SK-N-SH (cell line): Measurements from ENCODE around the gene ARFRP1. TPM values are rescaled to one million over a fixed set of nuclear protein-coding genes. Genes with fewer than 3 reads are reported as not detected.
A peak's percentile ranks its signal among the peaks of the same experiment; 100 is the strongest.

Source experiments
- CTCF ChIA-PET: fragments of 300-600, 350-600 bp; formaldehyde crosslinking; extraction: SDS; loops from one replicate; lab custom pipeline; 2021; lab: Yijun Ruan, JAX
- POLR2A ChIA-PET: fragments of 350-600 bp; sonication (Branson Sonifier 250); formaldehyde crosslinking; extraction: SDS; loops from one replicate; lab custom pipeline; 2020; ENCODE audit warnings: antibody characterized with exemption, inconsistent platforms; lab: Yijun Ruan, JAX
- DNase-seq: peaks from one replicate; pipeline ENCODE4 v3.0.0; 2012
- H2AFZ ChIP-seq: fragments of 200-600 bp; sonication (generic); 2 replicates; pipeline ENCODE4 v1.8.1; 2016; ENCODE audit warnings: antibody characterized with exemption, mild to moderate bottlenecking, low read depth
- H3F3A ChIP-seq: fragments of 200-600 bp; sonication (generic); replicated peaks from 2 replicates; pipeline ENCODE3; 2016; ENCODE audit warnings: antibody characterized with exemption, mild to moderate bottlenecking; ENCODE audit not compliant: insufficient read depth
- H3K27ac ChIP-seq, 2 experiments: fragments of 200-500 bp in 1 of 2; fragments of 200-600 bp in 1 of 2; sonication (Bioruptor generic) in 1 of 2; sonication (generic), shearing (Covaris generic) in 1 of 2; 2 replicates each; pipeline versions ENCODE4 v1.5.1 to v1.6.1; 2014 to 2016; ENCODE audit warnings: low read depth in 2 of 2, inconsistent platforms in 1 of 2, low read length in 1 of 2, mild to moderate bottlenecking in 1 of 2, mixed read lengths in 1 of 2
- H3K27me3 ChIP-seq: fragments of 200-600 bp; sonication (generic), shearing (Covaris generic); 2 replicates; pipeline ENCODE4 v1.6.1; 2016; ENCODE audit warnings: mixed run types; ENCODE audit not compliant: insufficient read depth
- H3K36me3 ChIP-seq, 2 experiments: fragments of 200-500 bp in 1 of 2; fragments of 200-600 bp in 1 of 2; sonication (Bioruptor generic) in 1 of 2; sonication (generic) in 1 of 2; replicated peaks in 1 of 2; 2 replicates each; pipeline versions ENCODE3 to v1.5.1; 2014 to 2016; ENCODE audit warnings: low read length in 1 of 2, mild to moderate bottlenecking in 1 of 2; ENCODE audit not compliant: insufficient read depth in 2 of 2, control insufficient read depth in 1 of 2
- H3K4me1 ChIP-seq, 2 experiments: fragments of 200-500 bp in 1 of 2; fragments of 200-600 bp in 1 of 2; sonication (Bioruptor generic) in 1 of 2; sonication (generic), shearing (Covaris generic) in 1 of 2; 2 replicates each; pipeline versions ENCODE4 v1.5.1 to v1.6.1; 2014 to 2016; ENCODE audit warnings: low read depth in 1 of 2, low read length in 1 of 2, mixed run types in 1 of 2; ENCODE audit not compliant: insufficient read depth in 2 of 2, control insufficient read depth in 1 of 2
- H3K4me2 ChIP-seq: fragments of 200-600 bp; sonication (generic), shearing (Covaris generic); 2 replicates; pipeline ENCODE4 v1.6.1; 2017; ENCODE audit warnings: mixed run types
- H3K4me3 ChIP-seq, 2 experiments: fragments of 200-500 bp in 1 of 2; fragments of 200-600 bp in 1 of 2; sonication (Bioruptor generic) in 1 of 2; sonication (generic), shearing (Covaris generic) in 1 of 2; 2 replicates each; pipeline versions ENCODE4 v1.5.1 to v1.8.1; 2014 to 2016; ENCODE audit warnings: low read depth in 2 of 2, inconsistent platforms in 1 of 2, low read length in 1 of 2, mild to moderate bottlenecking in 1 of 2, mixed read lengths in 1 of 2, moderate library complexity in 1 of 2
- H3K79me2 ChIP-seq: fragments of 200-600 bp; sonication (generic); 2 replicates; pipeline ENCODE4 v1.8.1; 2017; ENCODE audit warnings: mild to moderate bottlenecking; ENCODE audit not compliant: insufficient read depth
- H3K9ac ChIP-seq: fragments of 200-600 bp; sonication (generic); 2 replicates; pipeline ENCODE4 v1.6.1; 2017; ENCODE audit warnings: mixed run types
- H3K9me2 ChIP-seq: fragments of 200-600 bp; sonication (generic); 2 replicates; pipeline ENCODE4 v1.6.1; 2017; ENCODE audit warnings: mixed run types
- H3K9me3 ChIP-seq: fragments of 200-600 bp; sonication (generic); 2 replicates; pipeline ENCODE4 v1.6.1; 2017; ENCODE audit warnings: mixed run types, mild to moderate bottlenecking, moderate library complexity
- H4K20me1 ChIP-seq: fragments of 200-600 bp; sonication (generic); 2 replicates; pipeline ENCODE4 v1.6.1; 2017; ENCODE audit warnings: mild to moderate bottlenecking, mixed run types; ENCODE audit not compliant: insufficient read depth
- CTCF ChIP-seq: fragments of 200-600 bp; sonication (generic); IDR thresholded peaks from 2 replicates; pipeline ENCODE4 v1.6.1; 2017; ENCODE audit warnings: antibody characterized with exemption, mild to moderate bottlenecking, moderate library complexity
- ELF1 ChIP-seq: IDR thresholded peaks from 2 replicates; pipeline ENCODE4 v1.4.0; 2012
- EZH2phosphoT487 ChIP-seq: fragments of 200-600 bp; sonication (generic); IDR thresholded peaks from 2 replicates; pipeline ENCODE4 v1.6.1; 2017; ENCODE audit warnings: low read depth, mixed run types, mild to moderate bottlenecking, antibody characterized with exemption, moderate library complexity, borderline replicate concordance
- IRF3 ChIP-seq: fragments of 150-350 bp; IDR thresholded peaks from 2 replicates; pipeline ENCODE4 v1.6.1; 2016; ENCODE audit warnings: mild to moderate bottlenecking, low read depth, low read length
- JUND ChIP-seq: IDR thresholded peaks from 2 replicates; pipeline ENCODE4 v1.4.0; 2012
- NFIC ChIP-seq: IDR thresholded peaks from 2 replicates; pipeline ENCODE4 v1.4.0; 2012; ENCODE audit warnings: borderline replicate concordance
- NRF1 ChIP-seq: IDR thresholded peaks from 2 replicates; pipeline ENCODE4 v1.6.1; 2012; ENCODE audit warnings: low read depth, mild to moderate bottlenecking, low read length
- PBX3 ChIP-seq: IDR thresholded peaks from 2 replicates; pipeline ENCODE4; 2012
- POLR2AphosphoS5 ChIP-seq: IDR thresholded peaks from 2 replicates; pipeline ENCODE4 v1.6.1; 2012; ENCODE audit warnings: low read depth, low read length
- RFX5 ChIP-seq: IDR thresholded peaks from 2 replicates; pipeline ENCODE4 v1.6.1; 2012; ENCODE audit warnings: mild to moderate bottlenecking, improper control_type of control experiment, low read length
- SMC3 ChIP-seq: IDR thresholded peaks from 2 replicates; pipeline ENCODE4 v1.6.1; 2012; ENCODE audit warnings: low read depth, low read length, improper control_type of control experiment
- TCF12 ChIP-seq: IDR thresholded peaks from 2 replicates; pipeline ENCODE4 v1.4.0; 2012
- USF1 ChIP-seq: IDR thresholded peaks from 2 replicates; pipeline ENCODE4 v1.4.0; 2012; ENCODE audit warnings: low read depth, borderline replicate concordance
- YY1 ChIP-seq: IDR thresholded peaks from 2 replicates; pipeline ENCODE4 v1.4.0; 2012; ENCODE audit warnings: low read depth, mild to moderate bottlenecking
- ZBTB33 ChIP-seq: IDR thresholded peaks from 2 replicates; pipeline ENCODE4 v1.4.0; 2012; ENCODE audit warnings: low read depth, borderline replicate concordance
- WGBS: methylation state at CpG from one replicate; pipeline ENCODE4 v1.1.6; 2017; ENCODE audit warnings: low lambda C conversion rate; 5-methylcytosine and 5-hydroxymethylcytosine counted together
- polyA plus RNA-seq, 3 experiments: library from polyadenylated mRNA; depleted of rRNA; stranded (reverse); fragments of >200 nt; gene quantifications; 2 replicates each; pipeline ENCODE4 v1.2.3, GENCODE V29; 2012

The ARFRP1 gene
- polyA plus RNA-seq, 1 of the 3 experiments (the other 2 are of a cell fraction), result 72.8 TPM

- no peak overlapping the region for H3K27ac ChIP-seq
- H3K4me1 ChIP-seq, result peaks cover 0 to 3% of the 10 kb centered on the region in 2 experiments; a peak in 1 of 4 replicates
- H3K36me3 ChIP-seq, result peaks cover 2 to 18% of the 10 kb centered on the region in 2 experiments
- H4K20me1 ChIP-seq, result peaks cover 8% of the 10 kb centered on the region; the same call in 1 of the 2 replicates
- WGBS, result 96% methylated on average over 28 of the region's 48 CpGs
- H3K9me3 ChIP-seq, result no peaks in the 10 kb centered on the region
- H3K4me2 ChIP-seq, result no peak overlapping the region
- H3K9ac ChIP-seq, result no peak overlapping the region
- no peak overlapping the region for H2AFZ ChIP-seq
- H3K9me2 ChIP-seq, result no peaks in the 10 kb centered on the region
- peaks cover 17% of the 10 kb centered on the region for H3F3A ChIP-seq
- CTCF ChIA-PET, result interaction anchor here (1.4 kb wide), 1 partner anchor 10 kb away, joined by 3 read pairs; no protein-coding TSS in a partner anchor
- H3K4me3 ChIP-seq, result no peak overlapping the region
- H3K79me2 ChIP-seq, result peaks cover 18% of the 10 kb centered on the region
- H3K27me3 ChIP-seq, result no peaks in the 10 kb centered on the region
- POLR2A ChIA-PET, result no interaction called here
- DNase-seq, result peak; percentile 22
- TF ChIP-seq YY1 (no peak), CTCF (no peak), JUND (no peak), ZBTB33 (no peak), EZH2phosphoT487 (no peak), IRF3 (no peak), SMC3 (no peak), NRF1 (no peak), RFX5 (no peak), NFIC (no peak), PBX3 (no peak), TCF12 (no peak), ELF1 (no peak), USF1 (no peak), POLR2AphosphoS5 (no peak)
These were observed 27.4 kb upstream of the ARFRP1 start for GRCh38 chr20:63734946-63735858.
